HepG2 (cell line): Measurements from ENCODE around the gene AHSG. TPM values are rescaled to one million over a fixed set of nuclear protein-coding genes. Genes with fewer than 3 reads are reported as not detected.

ENCODE experiments used
- BRD4 ChIP-seq: sonication (generic); formaldehyde crosslinking; IDR thresholded peaks from 2 replicates; pipeline ENCODE4 v1.4.0; 2020; ENCODE audit warnings: missing genetic modification reagents
- MYC ChIP-seq: sonication (generic); formaldehyde crosslinking; IDR thresholded peaks from 2 replicates; pipeline ENCODE4 v1.9.0; 2021; ENCODE audit warnings: missing genetic modification reagents, borderline replicate concordance
- MZF1 ChIP-seq: sonication (generic); formaldehyde crosslinking; IDR thresholded peaks from 2 replicates; pipeline ENCODE4 v1.8.1; 2023; ENCODE audit warnings: mild to moderate bottlenecking, missing genetic modification reagents, borderline replicate concordance
- NFIB ChIP-seq: sonication (generic); formaldehyde crosslinking; IDR thresholded peaks from 2 replicates; pipeline ENCODE4 v1.9.0; 2021; ENCODE audit warnings: missing genetic modification reagents, mild to moderate bottlenecking, borderline replicate concordance
- NFRKB ChIP-seq: fragments of 450-650 bp; IDR thresholded peaks from 2 replicates; pipeline ENCODE4 v1.6.1; 2017
- NRL ChIP-seq: sonication (generic); formaldehyde crosslinking; IDR thresholded peaks from 2 replicates; pipeline ENCODE4 v1.5.0; 2020; ENCODE audit warnings: missing genetic modification reagents, mild to moderate bottlenecking, moderate library complexity, borderline replicate concordance
- PBX3 ChIP-seq: sonication (generic); formaldehyde crosslinking; IDR thresholded peaks from 2 replicates; pipeline ENCODE4 v1.8.1; 2023; ENCODE audit warnings: missing genetic modification reagents, inconsistent platforms, borderline replicate concordance
- RBFOX2 ChIP-seq: fragments of 200-400 bp; formaldehyde crosslinking; IDR thresholded peaks from 2 replicates; pipeline ENCODE4 v1.6.1; 2017; ENCODE audit warnings: low read depth, mild to moderate bottlenecking, low read length
- RXRB ChIP-seq: IDR thresholded peaks from 2 replicates; pipeline ENCODE4 v1.6.1; 2016; ENCODE audit warnings: borderline replicate concordance, missing genetic modification reagents, missing compliant biosample characterization
- STAG1 ChIP-seq: sonication (generic); formaldehyde crosslinking; IDR thresholded peaks from 2 replicates; pipeline ENCODE4 v1.4.0; 2020; ENCODE audit warnings: missing genetic modification reagents
- TP53 ChIP-seq: sonication (generic); formaldehyde crosslinking; conservative IDR thresholded peaks from 2 replicates; pipeline ENCODE4 v1.4.0; 2020; ENCODE audit warnings: missing genetic modification reagents
- ZBTB34 ChIP-seq: sonication (generic); formaldehyde crosslinking; IDR thresholded peaks from 2 replicates; pipeline ENCODE4 v1.8.0; 2022; ENCODE audit warnings: mild to moderate bottlenecking, missing genetic modification reagents
- ZBTB38 ChIP-seq: sonication (generic); formaldehyde crosslinking; IDR thresholded peaks from 2 replicates; pipeline ENCODE4 v1.5.1; 2020; ENCODE audit warnings: mild to moderate bottlenecking, missing genetic modification reagents
- ZFP36L2 ChIP-seq: sonication (generic); formaldehyde crosslinking; IDR thresholded peaks from 2 replicates; pipeline ENCODE4 v1.4.0; 2020; ENCODE audit warnings: missing genetic modification reagents
- ZNF101 ChIP-seq: sonication (generic); formaldehyde crosslinking; IDR thresholded peaks from 2 replicates; pipeline ENCODE4 v1.4.0; 2020; ENCODE audit warnings: mild to moderate bottlenecking, low read depth, missing genetic modification reagents, borderline replicate concordance
- ZNF207 ChIP-seq: fragments of 450-650 bp; IDR thresholded peaks from 2 replicates; pipeline ENCODE4 v1.6.1; 2016; ENCODE audit warnings: antibody characterized with exemption, borderline replicate concordance
- ZNF3 ChIP-seq: IDR thresholded peaks from 2 replicates; pipeline ENCODE4 v1.7.0; 2017; ENCODE audit warnings: inconsistent platforms
- ZNF318 ChIP-seq: sonication (generic); formaldehyde crosslinking; IDR thresholded peaks from 2 replicates; pipeline ENCODE4 v1.4.0; 2020; ENCODE audit warnings: mild to moderate bottlenecking, missing genetic modification reagents
- ZNF619 ChIP-seq: sonication (generic); formaldehyde crosslinking; IDR thresholded peaks from 2 replicates; pipeline ENCODE4 v1.4.0; 2020; ENCODE audit warnings: mild to moderate bottlenecking, missing genetic modification reagents
- ZNF713 ChIP-seq: sonication (generic); formaldehyde crosslinking; IDR thresholded peaks from 2 replicates; pipeline ENCODE4 v1.4.0; 2020; ENCODE audit warnings: mild to moderate bottlenecking, missing genetic modification reagents
- ZNF724P ChIP-seq: sonication (generic); formaldehyde crosslinking; IDR thresholded peaks from 2 replicates; pipeline ENCODE4 v1.8.0; 2022; ENCODE audit warnings: missing genetic modification reagents, borderline replicate concordance
- ZNF775 ChIP-seq: sonication (generic); formaldehyde crosslinking; IDR thresholded peaks from 2 replicates; pipeline ENCODE4 v1.4.0; 2020; ENCODE audit warnings: missing genetic modification reagents, mild to moderate bottlenecking, moderate library complexity, borderline replicate concordance
- polyA plus RNA-seq, 8 experiments: library from polyadenylated mRNA; depleted of rRNA in 3 of 8; stranded (reverse) in 7 of 8; unstranded in 1 of 8; fragments of >200 nt; fragmentation: Illumina TruSeq in 4 of 8; extraction: Trizol in 4 of 8; gene quantifications; 2 replicates each; pipeline versions ENCODE4 v1.2.1 to v1.2.3, GENCODE V29; 2011 to 2016; ENCODE audit warnings: low read depth in 4 of 8, missing spikeins in 1 of 8, mixed read lengths in 1 of 8; ENCODE audit not compliant: insufficient read depth in 1 of 8
- total RNA-seq, 5 experiments: library from RNA; depleted of rRNA; stranded (reverse); fragments of >200 nt; fragmentation: Illumina TruSeq; extraction: Trizol; gene quantifications; 2 replicates each; pipeline ENCODE4 v1.2.3, GENCODE V29; 2016; ENCODE audit warnings: low read depth in 1 of 5

Gene AHSG
- total and polyA plus RNA-seq, 2 of the 13 experiments (the other 11 are each of a cell fraction or from before 2014, with no cell fraction given): 2,043 to 19,152 TPM

- no peak for TF ChIP-seq ZNF775
- no peak for TF ChIP-seq NFIB
- TF ChIP-seq MYC (CRISPR knock-in tag): no peak
- TF ChIP-seq ZFP36L2 (CRISPR knock-in tag): no peak
- TF ChIP-seq ZNF207: no peak
- TF ChIP-seq ZNF724P (CRISPR knock-in tag): no peak
- TF ChIP-seq RBFOX2: no peak
- TF ChIP-seq ZNF619: no peak
- no peak for TF ChIP-seq MZF1 (CRISPR knock-in tag)
- 0 out of 2 replicates have a peak, but pooled peaks have one; percentile 8 for TF ChIP-seq RXRB
- no peak for TF ChIP-seq PBX3
- no peak for TF ChIP-seq ZNF101 (CRISPR knock-in tag)
- no peak for TF ChIP-seq BRD4 (CRISPR knock-in tag)
- no peak for TF ChIP-seq STAG1 (CRISPR knock-in tag)
- no peak for TF ChIP-seq ZBTB34 (CRISPR knock-in tag)
- TF ChIP-seq ZNF713 (CRISPR knock-in tag): no peak
- TF ChIP-seq NFRKB: no peak
- no peak for TF ChIP-seq ZNF3
- TF ChIP-seq NRL (CRISPR knock-in tag): no peak
- TF ChIP-seq TP53 (CRISPR knock-in tag): no peak
- no peak for TF ChIP-seq ZNF318 (CRISPR knock-in tag)
- TF ChIP-seq ZBTB38 (CRISPR knock-in tag): no peak
Observed at GRCh38 chr3:186616299-186616617, 3.4 kb downstream of the AHSG start (continued).
